K562 (cell line): ENCODE data around the gene PSORS1C2.

ENCODE experiments used
- BRCA1 ChIP-seq, 2 experiments: fragments of 450-650 bp in 1 of 2; sonication (generic) in 1 of 2; formaldehyde crosslinking in 1 of 2; IDR thresholded peaks; 2 replicates each; pipeline versions ENCODE4 v1.5.0 to v1.6.1; 2017 to 2020; ENCODE audit warnings: mild to moderate bottlenecking in 1 of 2, missing genetic modification reagents in 1 of 2
- CHCHD3 ChIP-seq: fragments of 250-450 bp; sonication (Bioruptor Pico); IDR thresholded peaks from 2 replicates; pipeline ENCODE4 v2.1.2; 2022; ENCODE audit warnings: mild to moderate bottlenecking
- MCM2 ChIP-seq: fragments of 450-650 bp; IDR thresholded peaks from 2 replicates; pipeline ENCODE4 v1.6.1; 2017; ENCODE audit warnings: low read depth, mild to moderate bottlenecking
- POLR2A ChIP-seq: fragments of 450-650 bp; conservative IDR thresholded peaks from 2 replicates; pipeline ENCODE4 v1.6.1; 2016
- POLR2AphosphoS5 ChIP-seq: IDR thresholded peaks from 2 replicates; pipeline ENCODE4 v1.6.1; 2011; ENCODE audit warnings: mild to moderate bottlenecking, low read depth, low read length, moderate library complexity; ENCODE audit not compliant: control insufficient read depth, insufficient read depth
- TF ChIP-seq, protein P1 (sequence below), 2 experiments: fragments of 250-450 bp in 1 of 2; fragments of 450-650 bp in 1 of 2; sonication (Bioruptor Pico) in 1 of 2; IDR thresholded peaks; 2 replicates each; pipeline versions ENCODE4 v1.6.1 to v1.8.0; 2016 to 2021; ENCODE audit warnings: mild to moderate bottlenecking in 2 of 2, moderate library complexity in 2 of 2, missing compliant biosample characterization in 1 of 2, missing genetic modification characterization in 1 of 2

DNA sequence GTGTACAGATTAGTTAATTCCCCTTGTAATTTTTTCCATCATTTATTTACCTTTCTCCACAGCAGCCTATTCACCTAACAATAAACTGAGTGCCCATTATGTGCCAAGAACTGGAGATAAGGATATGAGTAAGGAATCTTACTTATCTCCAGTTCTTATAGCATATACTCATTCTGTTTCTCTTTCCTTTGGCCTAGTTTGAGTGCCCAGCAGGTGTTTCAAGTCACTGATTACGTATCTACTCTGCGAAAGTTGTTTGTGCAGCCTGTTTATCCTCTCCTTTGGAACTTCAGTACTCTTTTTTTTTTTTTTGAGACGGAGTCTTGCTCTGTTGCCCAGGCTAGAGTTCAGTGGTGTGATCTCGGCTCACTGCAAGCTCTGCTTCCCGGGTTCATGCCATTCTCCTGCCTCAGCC, 48.9 kb upstream of the PSORS1C2 start:
- no peak for TF ChIP-seq POLR2AphosphoS5
- TF ChIP-seq POLR2A = no peak
- TF ChIP-seq, protein P1, sequence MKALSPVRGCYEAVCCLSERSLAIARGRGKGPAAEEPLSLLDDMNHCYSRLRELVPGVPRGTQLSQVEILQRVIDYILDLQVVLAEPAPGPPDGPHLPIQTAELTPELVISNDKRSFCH (CRISPR knock-in tag; IDR thresholded peaks at IDR 0.05) = no peak
- TF ChIP-seq, protein P1 (tag; IDR thresholded peaks at IDR 0.05) = no peak
- TF ChIP-seq MCM2 = no peak
- no peak for TF ChIP-seq BRCA1 (IDR thresholded peaks at IDR 0.05)
- TF ChIP-seq BRCA1 (CRISPR knock-in tag; IDR thresholded peaks at IDR 0.05) = no peak
- TF ChIP-seq CHCHD3 (CRISPR knock-in tag) = no peak
